Panc1 (cell line): ENCODE measurements around the gene PM20D1. TPM values are rescaled to one million over a fixed set of nuclear protein-coding genes. Genes with fewer than 3 reads are reported as not detected.
"Not testable (repeated sequence)": the region's sequence is repeated elsewhere in the genome, so short reads cannot be mapped to it uniquely, and the experiment has no call there.

Experiments used
- ATAC-seq: fragments of 200-7000 bp; cut with Tn5 transposase; 2 replicates; pipeline ENCODE4 v1.9.1; 2020; ENCODE audit warnings: mild to moderate bottlenecking, moderate library complexity
- BruUV-seq: library from RNA; stranded (reverse); fragments of 400-500 nt; replicated peaks from 2 replicates; lab custom pipeline; 2021; lab: Mats Ljungman, UMichigan
- CTCF ChIA-PET: fragments of 300-600 bp; sonication (Branson Sonifier 250); formaldehyde crosslinking; loops from one replicate; lab custom pipeline; 2022; ENCODE audit warnings: antibody characterized with exemption; lab: Charles Lee
- POLR2A ChIA-PET: fragments of 300-600 bp; sonication (Branson Sonifier 250); formaldehyde crosslinking; loops from one replicate; lab custom pipeline; 2022; ENCODE audit warnings: antibody characterized with exemption; lab: Charles Lee
- DNase-seq: peaks from one replicate; pipeline ENCODE4 v3.0.0-alpha.2; 2010; ENCODE audit warnings: low read depth, low spot score
- H3K27ac ChIP-seq: 2 replicates; pipeline ENCODE4 v1.5.1; 2011; ENCODE audit warnings: mild to moderate bottlenecking, low read length, inconsistent platforms
- H3K27me3 ChIP-seq: fragments of 200-500 bp; sonication (Bioruptor generic); 2 replicates; pipeline ENCODE4 v1.6.0; 2014; ENCODE audit warnings: low read length, inconsistent platforms; ENCODE audit not compliant: control insufficient read depth, insufficient read depth
- H3K36me3 ChIP-seq: fragments of 200-500 bp; sonication (Bioruptor generic); 2 replicates; pipeline ENCODE4 v1.5.1; 2014; ENCODE audit warnings: inconsistent platforms, mild to moderate bottlenecking, low read length, moderate library complexity; ENCODE audit not compliant: control insufficient read depth, insufficient read depth
- H3K4me1 ChIP-seq: 2 replicates; pipeline ENCODE4 v1.5.1; 2011; ENCODE audit warnings: inconsistent platforms, mild to moderate bottlenecking, low read length, moderate library complexity; ENCODE audit not compliant: control insufficient read depth, insufficient read depth
- H3K4me3 ChIP-seq, 2 experiments: 2 replicates each; pipeline ENCODE4 v1.5.1; 2011 to 2012; ENCODE audit warnings: low read depth in 2 of 2, low read length in 2 of 2, mild to moderate bottlenecking in 2 of 2, inconsistent platforms in 1 of 2, moderate library complexity in 1 of 2
- H3K9me3 ChIP-seq: fragments of 200-500 bp; sonication (Bioruptor generic); 2 replicates; pipeline ENCODE4 v1.5.1; 2014; ENCODE audit warnings: low read depth, mild to moderate bottlenecking, inconsistent platforms, low read length, moderate library complexity; ENCODE audit not compliant: control insufficient read depth, insufficient read depth
- CTCF ChIP-seq: fragments of 450-650 bp; IDR thresholded peaks from 2 replicates; pipeline ENCODE4 v1.5.1; 2017; ENCODE audit warnings: mild to moderate bottlenecking
- POLR2AphosphoS5 ChIP-seq: IDR thresholded peaks from 2 replicates; pipeline ENCODE4 v1.6.1; 2012; ENCODE audit warnings: mild to moderate bottlenecking, low read depth, low read length, moderate library complexity
- REST ChIP-seq, 2 experiments: IDR thresholded peaks; 2 replicates each; pipeline ENCODE4 v1.6.1; 2011 to 2012; ENCODE audit warnings: low read depth in 2 of 2, control low read depth in 1 of 2, low read length in 1 of 2, mild to moderate bottlenecking in 1 of 2, moderate library complexity in 1 of 2; ENCODE audit not compliant: insufficient read depth in 1 of 2
- SIN3A ChIP-seq: IDR thresholded peaks from 2 replicates; pipeline ENCODE4 v1.6.1; 2012; ENCODE audit warnings: low read depth, mild to moderate bottlenecking, low read length, moderate library complexity, borderline replicate concordance; ENCODE audit not compliant: insufficient read depth
- TCF7L2 ChIP-seq: IDR thresholded peaks from 2 replicates; pipeline ENCODE4 v1.6.1; 2011; ENCODE audit warnings: mild to moderate bottlenecking, low read depth, low read length, inconsistent platforms
- in situ Hi-C: cut with HindIII; loops from 2 replicates; pipeline ENCODE4 v1.10.0; 2016; ENCODE audit warnings: low sequenced_read_pairs, low pct_unique_long_range_greater_than_20kb
- intact Hi-C: fragments of 100-400 bp; cut with micrococcal nuclease; formaldehyde crosslinking; loops from one replicate; pipeline ENCODE4 v1.10.0; 2022; ENCODE audit not compliant: unreplicated experiment
- total RNA-seq: library from RNA; stranded (reverse); gene quantifications from one replicate; pipeline ENCODE4 v1.2.1, GENCODE V29; 2021; ENCODE audit not compliant: unreplicated experiment

Gene PM20D1
- total RNA-seq, 1 experiment from 2014 or later, result 0.13 TPM

- ATAC-seq, result no peak
- TF ChIP-seq SIN3A (no peak), POLR2AphosphoS5 (no peak), TCF7L2 (no peak), REST (IDR thresholded peaks at IDR 0.05; ENCODE audit: insufficient read depth in 1 of 2, low read depth in 2 of 2, low read length in 1 of 2) (no peak), CTCF (no peak)
- Histone ChIP-seq H3K4me1 (no peaks in the 10 kb centered on the region), H3K36me3 (no peaks in the 10 kb centered on the region), H3K9me3 (no peaks in the 10 kb centered on the region), H3K27me3 (peaks cover 2% of the 10 kb centered on the region; the same call in 1 of the 2 replicates), H3K27ac (no peak overlapping the region), H3K4me3 (no peak overlapping the region)
- intact Hi-C loops, result no loop called here
- CTCF ChIA-PET, result no interaction called here
- in situ Hi-C loops, result no loop called here
- no peak for DNase-seq
- POLR2A ChIA-PET, result no interaction called here
- BruUV-seq, result no TSS peak
These were observed 30.0 kb upstream of the PM20D1 start for GRCh38 chr1:205879974-205880373.

- no TSS peak for BruUV-seq
- H3K4me1 ChIP-seq, result no peaks in the 10 kb centered on the region
- in situ Hi-C loops (no loop called here), intact Hi-C loops (no loop called here)
- DNase-seq (no peak), ATAC-seq (no peak)
- peaks cover 2% of the 10 kb centered on the region; the same call in 1 of the 2 replicates for H3K27me3 ChIP-seq
- CTCF ChIA-PET, result no interaction called here
- H3K36me3 ChIP-seq, result no peaks in the 10 kb centered on the region
- no peak overlapping the region for H3K27ac ChIP-seq
- no peak for TF ChIP-seq SIN3A
- no peak for TF ChIP-seq CTCF
- no peak for TF ChIP-seq POLR2AphosphoS5
- TF ChIP-seq TCF7L2, result no peak
- no peaks in the 10 kb centered on the region for H3K9me3 ChIP-seq
- no peak overlapping the region for H3K4me3 ChIP-seq
- POLR2A ChIA-PET, result no interaction called here
These were observed 28.1 kb upstream of the PM20D1 start for GRCh38 chr1:205878026-205878425.

- BruUV-seq, in situ Hi-C loops, H3K27ac ChIP-seq, H3K9me3 ChIP-seq, H3K27me3 ChIP-seq, DNase-seq, intact Hi-C loops, CTCF ChIA-PET, POLR2A ChIA-PET, H3K4me1 ChIP-seq, ATAC-seq, H3K36me3 ChIP-seq, H3K4me3 ChIP-seq: not testable (repeated sequence)
These were observed 23.2 kb upstream of the PM20D1 start for GRCh38 chr1:205873148-205873547.
